ENCODE measurements around the gene MIOX.
A peak's percentile ranks its signal among the peaks of the same experiment; 100 is the strongest.

MIOX gene

GRCh38 chr22:50474710-50475651, 11.7 kb upstream of the MIOX start, which contains the start of gene SBF1:
Gene SBF1, minus strand, starts transcription at chr22:50475035. Its CDS starts 195 bp downstream, at chr22:50474840.
- DNase-seq: peak; percentile 22

DNA sequence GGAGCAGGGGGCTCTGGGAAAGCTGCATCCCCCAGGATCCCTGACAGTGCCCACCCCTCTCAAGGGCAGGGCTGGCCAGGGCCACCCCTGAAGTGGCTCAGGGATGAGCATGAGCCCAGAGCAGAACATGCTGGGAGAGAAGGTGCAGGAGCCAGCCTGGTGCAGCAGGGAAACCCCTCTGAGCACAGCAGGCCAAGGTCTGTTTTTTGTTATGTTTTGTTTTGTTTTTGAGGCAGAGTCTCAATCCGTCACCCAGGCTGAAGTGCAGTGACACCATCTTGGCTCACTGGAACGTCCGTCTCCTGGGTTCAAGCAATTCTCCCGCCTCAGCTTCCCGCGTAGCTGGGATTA, 11.0 kb upstream of the MIOX start:
- no peak for DNase-seq

DNA sequence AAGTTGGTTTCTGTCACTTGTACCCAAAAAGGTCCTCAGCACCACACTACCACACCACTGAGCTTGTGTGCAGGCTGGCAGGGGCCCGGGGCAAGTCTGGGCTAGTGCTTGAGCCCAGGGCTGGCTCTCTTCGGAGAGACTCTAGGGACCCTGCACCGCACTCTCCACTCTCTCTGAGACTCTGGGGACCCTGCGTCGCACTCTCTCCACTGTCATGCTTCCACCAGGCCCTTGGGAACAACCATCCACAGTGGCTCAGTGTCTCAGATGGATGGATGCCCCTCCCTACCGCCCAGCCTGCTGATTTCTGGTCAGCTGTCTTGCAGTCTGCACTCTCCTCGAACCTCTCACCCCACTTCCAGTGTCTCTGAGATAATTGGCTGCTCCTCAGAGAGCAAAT, 9.8 kb upstream of the MIOX start:
- DNase-seq: no peak

- DNase-seq: no peak
These were observed 8.7 kb upstream of the MIOX start for GRCh38 chr22:50477923-50478322.

- DNase-seq: no peak
These were observed 6.9 kb upstream of the MIOX start for GRCh38 chr22:50479721-50480120.

- DNase-seq: no peak
These were observed 5.6 kb upstream of the MIOX start for GRCh38 chr22:50481045-50481439.

DNA sequence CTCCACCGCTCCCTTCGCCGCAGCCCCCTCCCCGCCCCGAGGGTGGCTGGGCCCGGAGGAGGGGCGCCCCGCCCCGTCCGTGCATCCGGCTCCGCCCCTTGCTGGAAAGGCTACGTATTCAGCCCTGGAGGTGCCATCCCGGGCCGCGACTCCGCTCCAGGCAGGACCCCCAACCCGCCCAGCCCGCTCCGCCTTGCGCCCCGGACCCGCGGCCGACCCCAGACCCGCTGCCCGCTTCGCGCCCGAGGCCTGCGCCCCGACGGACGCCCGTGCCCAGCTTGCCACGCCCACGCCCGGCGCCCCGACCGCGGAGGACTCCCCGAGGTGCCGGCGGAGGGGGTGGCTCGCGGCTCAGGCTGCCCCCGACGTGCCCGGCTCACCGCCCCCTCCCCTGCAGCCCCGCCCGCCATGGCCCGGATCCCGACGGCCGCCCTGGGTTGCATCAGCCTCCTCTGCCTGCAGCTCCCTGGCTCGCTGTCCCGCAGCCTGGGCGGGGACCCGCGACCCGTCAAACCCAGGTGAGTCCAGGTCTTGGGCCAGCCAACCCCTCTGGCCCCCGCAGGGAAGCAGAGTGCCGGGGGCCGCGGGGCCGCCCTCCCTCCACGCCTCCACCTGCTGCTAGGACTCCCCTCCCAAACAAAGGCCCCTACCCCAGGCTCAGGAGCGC, 5.1 kb upstream of the MIOX start, which contains the start of gene ADM2:
Gene ADM2 (plus strand): TSS at position 104 of the 667 bp plus-strand sequence. CDS start 305 bp downstream, at position 409.
- DNase-seq: no peak

- DNase-seq: no peak
These were observed 4.3 kb upstream of the MIOX start for GRCh38 chr22:50482107-50483074.

GRCh38 chr22:50483106-50483505, 3.6 kb upstream of the MIOX start:
- DNase-seq: no peak

- no peak for DNase-seq
These were observed 3.1 kb upstream of the MIOX start for GRCh38 chr22:50483556-50483955.

DNA sequence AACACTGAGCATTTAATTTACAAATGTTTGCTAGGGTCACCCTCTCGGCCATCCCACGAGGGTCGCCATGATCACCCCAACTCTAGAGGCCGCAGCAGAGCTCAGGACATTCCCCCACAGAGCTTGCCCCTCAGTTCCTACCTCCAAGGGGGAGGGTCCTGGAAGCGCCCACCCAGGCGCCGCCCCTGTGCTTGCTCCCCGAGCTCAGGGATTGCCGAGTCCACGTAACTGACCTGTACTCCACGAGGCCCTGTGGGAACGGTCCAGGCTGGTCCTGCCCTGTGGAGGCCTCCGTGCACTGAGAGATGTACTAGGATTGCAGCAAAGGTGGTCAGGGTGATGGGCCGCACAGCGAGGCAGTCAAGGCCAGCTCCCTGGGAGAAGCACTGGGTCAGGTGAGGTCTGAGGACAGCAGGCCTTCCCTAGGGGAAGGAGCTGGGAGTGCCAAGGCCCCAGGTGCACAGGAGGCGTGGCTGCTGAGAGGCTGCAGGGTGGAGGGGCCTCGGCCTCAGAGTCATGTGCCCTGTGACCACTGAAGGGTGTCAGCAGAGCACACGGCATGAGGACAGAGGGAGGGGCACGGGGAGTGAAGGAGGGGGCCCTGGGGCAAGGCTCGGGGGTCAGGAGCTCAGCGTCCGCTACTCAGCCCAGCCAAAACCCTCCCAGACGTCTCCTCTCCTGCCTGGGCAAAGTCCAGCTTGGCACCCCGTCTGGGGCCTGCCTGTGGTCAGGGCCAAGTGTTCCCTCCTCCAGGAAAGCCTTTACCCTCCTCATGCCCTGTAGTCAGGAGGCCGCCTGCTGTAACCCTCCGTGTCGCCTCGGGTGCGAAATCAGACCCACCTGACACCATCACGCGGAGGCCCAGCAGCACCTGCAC, 2.4 kb upstream of the MIOX start:
- DNase-seq: no peak

- DNase-seq: no peak
These were observed 1.2 kb upstream of the MIOX start for GRCh38 chr22:50485221-50486131.

GRCh38 chr22:50487290-50488005, 789 bp downstream of the MIOX start:
- no peak for DNase-seq

DNA sequence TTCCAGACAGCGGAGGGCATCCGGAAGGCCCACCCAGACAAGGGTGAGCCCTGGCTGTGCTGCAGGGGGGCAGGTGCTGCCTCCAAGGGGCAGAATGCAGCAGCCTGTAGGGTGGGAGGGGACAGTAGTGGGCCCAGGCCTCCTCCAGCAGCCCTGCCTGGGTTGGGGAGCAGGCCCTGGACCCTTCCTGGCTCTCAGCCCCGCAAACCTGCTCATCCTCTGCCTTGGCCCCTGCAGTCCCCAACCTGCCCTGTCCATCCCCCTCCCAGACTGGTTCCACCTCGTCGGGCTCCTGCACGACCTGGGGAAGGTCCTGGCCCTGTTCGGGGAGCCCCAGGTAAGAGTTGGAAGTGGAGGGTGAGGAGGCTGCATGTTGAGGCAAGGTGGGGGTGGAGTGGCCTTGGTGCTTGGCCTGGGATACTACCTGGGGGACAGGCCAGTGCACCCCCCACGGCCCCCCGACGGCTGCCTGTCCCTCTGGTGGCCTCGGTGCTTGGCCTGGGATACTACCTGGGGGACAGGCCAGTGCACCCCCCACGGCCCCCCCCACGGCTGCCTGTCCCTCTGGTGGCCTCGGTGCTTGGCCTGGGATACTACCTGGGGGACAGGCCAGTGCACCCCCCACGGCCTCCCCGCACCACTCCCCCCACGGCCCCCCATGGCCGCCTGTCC, 1.5 kb downstream of the MIOX start:
- no peak for DNase-seq

DNA sequence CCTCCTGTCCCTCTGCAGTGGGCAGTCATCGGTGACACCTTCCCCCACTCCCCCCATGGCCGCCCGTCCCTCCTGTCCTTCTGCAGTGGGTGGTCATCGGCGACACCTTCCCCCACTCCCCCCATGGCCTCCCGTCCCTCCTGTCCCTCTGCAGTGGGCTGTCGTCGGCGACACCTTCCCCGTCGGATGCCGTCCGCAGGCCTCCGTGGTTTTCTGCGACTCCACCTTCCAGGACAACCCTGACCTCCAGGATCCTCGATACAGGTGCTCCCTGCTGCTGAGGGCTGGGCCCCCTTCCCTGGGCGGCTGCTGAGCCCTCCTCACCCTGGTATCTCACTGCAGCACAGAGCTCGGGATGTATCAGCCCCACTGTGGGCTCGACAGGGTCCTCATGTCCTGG, 2.2 kb downstream of the MIOX start:
- no peak for DNase-seq

GRCh38 chr22:50489363-50490243, 2.9 kb downstream of the MIOX start:
- DNase-seq: no peak

- no peak for DNase-seq
These were observed 4.1 kb downstream of the MIOX start for GRCh38 chr22:50490531-50491308.

DNA sequence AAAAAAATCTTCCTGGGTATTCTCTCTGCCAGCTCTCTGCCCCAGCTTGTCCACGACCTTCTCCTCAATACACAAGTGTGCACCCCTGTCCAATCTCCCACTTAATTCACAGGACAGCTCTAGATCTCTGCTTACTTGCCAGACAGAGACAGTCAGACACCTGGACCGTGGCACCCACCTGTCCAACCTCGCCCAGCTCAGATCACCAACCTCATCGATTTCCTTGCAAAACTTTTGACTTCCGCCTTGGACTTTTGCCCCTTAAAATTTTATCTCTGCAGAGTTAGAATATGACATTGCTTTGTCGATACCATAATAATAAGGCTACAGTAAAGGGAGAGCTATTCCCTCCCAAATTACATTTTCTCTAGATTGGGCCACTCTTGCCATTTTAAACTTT, 10.4 kb downstream of the MIOX start:
- DNase-seq: no peak
